Measurements from ENCODE around the gene SMIM26.
"Not testable (repeated sequence)": the region's sequence is repeated elsewhere in the genome, so short reads cannot be mapped to it uniquely, and the experiment has no call there.

SMIM26 gene, protein sequence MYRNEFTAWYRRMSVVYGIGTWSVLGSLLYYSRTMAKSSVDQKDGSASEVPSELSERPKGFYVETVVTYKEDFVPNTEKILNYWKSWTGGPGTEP

DNA sequence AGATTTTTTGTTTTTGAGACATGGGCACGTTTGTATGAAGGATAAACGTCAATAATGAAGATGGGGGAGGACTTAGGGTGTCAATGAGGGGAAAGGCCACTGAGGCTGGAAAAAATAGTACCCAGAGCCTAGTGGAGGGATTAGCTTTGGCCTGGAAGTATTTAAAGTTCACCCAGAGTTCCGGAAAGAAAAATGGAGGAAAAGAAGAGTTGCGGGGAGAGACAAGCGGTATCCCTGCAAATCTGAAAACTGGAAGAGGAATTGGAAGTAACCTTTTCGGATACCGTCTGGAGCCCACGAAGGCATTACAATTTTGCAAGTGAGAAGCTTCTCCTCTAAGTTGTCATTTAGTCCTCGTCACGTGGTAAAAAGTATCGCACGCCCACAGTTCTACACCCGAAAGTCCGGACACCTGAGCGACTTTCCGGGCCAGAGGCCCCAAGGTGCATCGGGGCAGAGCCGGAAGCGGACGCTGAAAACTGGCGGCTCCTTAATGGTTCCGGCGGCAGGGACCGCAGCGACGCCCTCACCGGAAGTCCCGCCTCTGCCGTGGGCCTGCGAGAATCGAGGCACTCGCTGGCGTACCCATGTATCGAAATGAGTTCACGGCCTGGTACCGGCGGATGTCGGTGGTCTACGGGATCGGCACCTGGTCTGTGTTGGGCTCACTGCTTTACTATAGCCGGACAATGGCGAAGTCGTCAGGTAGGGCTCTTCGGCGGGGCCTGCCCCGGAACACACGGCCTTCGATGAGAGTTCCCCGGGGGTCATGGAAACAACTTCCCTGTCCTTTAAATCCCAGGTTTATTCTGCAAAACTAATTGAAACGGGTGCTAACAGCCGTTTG lies at the start of gene SMIM26:
Gene SMIM26 (plus strand): TSS at position 541 of the 847 bp plus-strand sequence. CDS start 47 bp downstream, at position 588.
- peak; percentile 83 to 88 for DNase-seq

DNA sequence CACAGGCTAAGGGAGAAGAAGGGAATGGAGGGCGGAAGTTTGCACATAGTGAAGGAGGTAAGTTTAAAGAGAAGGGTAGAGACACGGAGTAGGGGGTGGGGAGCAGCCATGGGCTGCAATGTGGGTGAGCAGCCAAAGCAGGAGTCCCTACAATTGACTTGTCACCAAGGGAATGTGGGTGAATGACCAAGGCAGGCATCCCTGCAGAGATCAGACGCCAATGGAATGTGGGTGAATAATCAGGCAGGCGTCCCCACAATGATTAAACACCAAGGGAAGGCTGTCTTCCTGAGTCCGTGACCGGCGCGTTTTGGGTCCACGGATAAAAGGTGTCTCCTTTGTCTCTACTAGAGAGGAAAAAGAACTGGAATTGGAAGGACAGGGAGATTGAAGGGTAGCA lies 45.2 kb upstream of the SMIM26 start:
- not testable (repeated sequence) for DNase-seq

DNA sequence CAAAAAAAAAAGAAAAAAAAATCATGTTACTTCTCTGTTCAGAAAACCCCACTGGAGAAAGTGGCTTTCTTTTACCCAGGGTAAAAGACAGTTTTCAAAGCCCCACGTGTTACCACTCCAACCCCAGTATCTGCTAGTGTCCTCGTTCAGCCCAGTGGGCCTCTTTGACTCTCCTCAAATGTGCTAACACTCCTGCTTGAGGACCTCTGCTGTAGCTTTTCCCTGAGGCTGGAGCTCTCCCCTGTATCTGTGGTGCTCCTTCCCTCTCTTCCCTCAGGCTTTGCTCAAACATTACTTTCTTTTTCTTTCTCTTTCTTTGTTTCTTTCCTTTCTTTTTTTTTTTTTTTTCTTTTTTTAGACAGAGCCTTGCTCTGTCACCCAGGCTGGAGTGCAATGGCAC lies 44.2 kb upstream of the SMIM26 start:
- DNase-seq = no peak

DNA sequence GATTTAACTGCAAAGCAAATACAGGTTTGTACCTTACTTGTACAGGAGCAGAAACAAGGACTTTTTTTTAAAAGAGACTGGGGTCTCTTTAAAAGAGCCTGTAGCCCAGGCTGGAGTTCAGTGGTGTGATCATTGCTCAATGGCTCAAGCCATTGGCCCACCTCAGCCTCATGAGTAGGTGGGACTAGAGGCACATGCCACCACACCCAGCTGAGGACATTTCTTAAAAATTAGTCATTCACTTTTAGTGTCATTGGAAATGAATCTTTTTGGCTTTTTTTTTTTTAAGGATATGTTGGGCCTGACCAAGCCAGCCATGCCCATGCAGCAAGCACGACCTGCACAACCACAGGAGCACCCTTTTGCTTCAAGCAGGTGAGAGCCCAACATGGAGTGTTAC lies 42.6 kb upstream of the SMIM26 start:
- no peak for DNase-seq

DNA sequence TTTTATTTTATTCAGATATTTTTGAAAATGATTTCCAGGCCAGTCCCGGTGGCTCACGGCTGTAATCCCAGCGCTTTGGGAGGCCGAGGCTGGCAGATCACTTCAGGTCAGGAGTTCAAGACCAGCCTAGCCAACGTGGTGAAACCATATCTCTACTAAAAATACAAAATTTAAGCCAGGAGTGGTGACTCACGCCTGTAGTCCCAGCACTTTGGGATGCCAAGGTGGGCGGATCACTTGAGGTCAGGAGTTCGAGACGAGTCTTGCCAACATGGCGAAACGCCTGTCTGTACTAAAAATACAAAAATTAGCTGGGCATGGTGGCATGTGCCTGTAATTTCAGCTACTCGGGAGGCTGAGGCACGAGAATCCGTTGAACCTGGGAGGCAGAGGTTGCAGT lies 40.5 kb upstream of the SMIM26 start:
- not testable (repeated sequence) for DNase-seq

DNA sequence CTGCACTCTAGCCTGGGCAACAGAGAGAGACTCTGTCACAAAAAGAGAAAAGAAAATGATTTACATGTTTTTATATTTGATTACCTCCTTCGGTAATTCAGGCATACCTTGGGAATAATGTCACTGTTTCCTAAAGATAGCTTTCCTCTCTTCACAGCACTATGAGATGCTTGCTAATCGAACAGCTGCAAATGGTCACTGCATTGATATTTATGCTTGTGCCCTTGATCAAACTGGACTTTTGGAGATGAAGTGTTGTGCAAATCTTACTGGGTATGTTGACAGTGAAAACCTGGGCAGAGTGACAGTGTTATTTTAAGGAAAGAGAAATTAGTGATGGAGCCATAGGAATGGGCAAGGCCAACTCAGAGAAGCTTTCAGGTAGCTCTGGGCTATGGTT lies 39.9 kb upstream of the SMIM26 start:
- DNase-seq = no peak

DNA sequence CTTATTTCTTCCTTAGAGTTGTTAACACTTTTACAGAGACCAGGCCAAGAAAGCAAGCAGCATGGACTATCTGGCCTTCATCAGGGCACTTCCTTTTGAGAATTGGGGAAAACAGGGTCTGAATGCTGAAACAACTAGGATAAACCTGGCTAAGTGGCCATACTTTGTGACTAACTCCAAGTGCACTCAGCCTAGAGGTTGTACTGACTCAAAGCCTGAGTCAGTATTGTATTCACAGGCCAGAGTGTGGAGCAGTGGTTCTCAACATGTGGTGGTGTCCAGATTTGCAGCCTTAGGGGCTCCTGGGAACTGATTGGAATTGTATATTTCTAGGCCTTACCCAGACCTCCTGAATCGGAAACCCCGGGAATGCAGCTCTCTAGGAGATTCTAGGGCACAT lies 39.4 kb upstream of the SMIM26 start:
- no peak for DNase-seq

DNA sequence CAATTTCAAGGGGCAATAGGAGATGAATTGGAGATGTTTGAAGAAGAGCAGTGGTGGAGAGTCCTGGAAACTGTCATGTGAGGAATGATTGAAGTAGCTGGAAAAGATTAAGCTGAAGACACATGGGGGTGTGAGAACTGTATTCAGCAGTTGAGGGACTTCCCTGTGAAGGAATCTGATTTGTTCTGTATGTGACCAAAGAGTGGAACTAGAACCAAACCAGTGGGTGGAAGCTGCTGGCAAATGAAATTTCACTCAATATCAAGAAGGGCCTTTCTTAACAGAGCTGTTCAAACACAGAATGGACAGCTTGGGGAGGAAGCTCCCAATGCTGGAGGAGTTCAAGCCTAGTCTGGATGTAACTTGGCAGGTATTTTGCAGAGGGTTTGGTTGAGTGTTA lies 38.2 kb upstream of the SMIM26 start:
- DNase-seq = no peak

DNA sequence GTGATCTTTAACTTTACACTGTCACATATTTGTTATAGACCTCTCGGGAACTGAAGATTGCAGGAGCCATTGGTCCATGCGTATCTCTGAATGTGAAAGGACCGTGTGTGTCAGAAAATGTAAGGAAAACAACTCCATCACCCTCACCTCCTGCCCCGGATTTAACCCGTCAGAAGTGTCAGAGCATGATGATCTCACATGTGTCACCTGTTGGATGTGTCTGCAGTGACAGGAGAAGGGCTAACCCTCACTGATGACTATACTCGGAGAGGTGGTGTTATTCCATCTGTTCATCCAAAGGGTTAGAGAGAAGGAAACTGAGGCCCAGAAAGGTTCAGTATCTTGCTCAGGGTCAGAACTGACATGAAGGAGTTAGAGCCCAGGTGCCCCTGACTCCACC lies 34.6 kb upstream of the SMIM26 start:
- no peak for DNase-seq

DNA sequence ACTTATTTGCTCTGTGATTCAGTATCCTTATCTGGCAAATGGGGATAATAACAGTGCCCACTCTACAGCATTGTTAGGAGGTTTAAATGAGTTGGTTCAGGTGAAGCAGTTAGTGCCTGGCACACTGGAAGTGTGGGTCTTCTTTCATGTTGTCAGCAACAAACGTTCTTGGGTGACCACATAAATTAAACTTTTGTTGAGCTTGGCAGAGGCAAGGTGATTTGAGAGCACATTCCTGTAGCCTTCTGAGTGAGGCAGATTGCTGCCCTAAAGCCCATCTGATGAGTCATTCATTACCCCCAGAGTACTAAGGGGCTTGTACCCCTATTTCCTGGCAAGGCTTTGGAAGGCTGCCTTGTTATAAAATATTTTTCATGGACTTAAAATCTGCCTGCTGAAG lies 33.7 kb upstream of the SMIM26 start:
- DNase-seq = no peak

DNA sequence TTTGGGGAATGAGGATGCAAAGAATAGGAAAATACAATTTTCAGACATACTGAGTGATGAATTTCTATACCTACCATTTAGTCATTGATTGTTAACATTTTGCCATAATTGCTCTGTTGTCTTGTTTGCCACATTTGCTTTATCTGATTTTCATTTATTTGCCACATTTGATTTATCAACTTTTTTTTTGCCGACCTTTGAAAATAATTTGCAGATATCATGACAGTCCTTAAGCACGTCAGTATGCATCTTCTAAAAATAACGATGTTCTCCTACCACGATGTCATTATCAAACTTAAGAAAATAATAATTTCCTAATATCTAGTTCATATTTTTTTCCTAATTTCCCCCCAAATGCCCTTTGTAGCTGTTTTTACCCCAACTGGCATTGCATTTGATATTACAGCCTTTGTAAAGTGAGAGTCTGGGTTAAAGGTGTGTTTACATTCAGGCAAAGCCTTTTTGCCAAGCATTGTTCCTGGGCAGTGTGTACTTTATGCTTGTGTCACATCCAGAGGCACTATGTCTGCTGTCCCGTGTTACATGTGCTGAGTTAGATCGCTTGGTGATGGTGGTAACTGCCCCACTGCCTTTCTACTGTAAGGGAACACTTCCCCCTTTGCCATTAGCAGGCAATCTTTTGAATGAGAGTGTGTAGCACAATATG lies 33.1 kb upstream of the SMIM26 start:
- DNase-seq = no peak

DNA sequence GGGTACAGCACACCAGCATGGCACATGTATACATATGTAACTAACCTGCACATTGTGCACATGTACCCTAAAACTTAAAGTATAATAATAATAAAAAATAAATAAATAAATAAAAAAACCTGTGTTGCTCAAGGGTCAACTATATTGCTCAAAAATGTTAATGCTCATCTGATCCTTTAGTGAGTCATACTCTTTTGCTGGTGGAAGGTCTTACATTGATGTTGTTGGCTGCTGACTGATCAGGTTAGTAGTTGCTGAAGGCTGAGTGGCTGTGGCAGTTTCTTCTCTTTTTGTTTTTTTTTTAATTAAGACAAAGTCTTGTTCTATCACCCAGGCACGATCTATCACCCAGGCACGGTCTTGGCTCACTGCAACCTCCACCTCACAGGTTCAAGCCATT lies 29.6 kb upstream of the SMIM26 start:
- DNase-seq = no peak

DNA sequence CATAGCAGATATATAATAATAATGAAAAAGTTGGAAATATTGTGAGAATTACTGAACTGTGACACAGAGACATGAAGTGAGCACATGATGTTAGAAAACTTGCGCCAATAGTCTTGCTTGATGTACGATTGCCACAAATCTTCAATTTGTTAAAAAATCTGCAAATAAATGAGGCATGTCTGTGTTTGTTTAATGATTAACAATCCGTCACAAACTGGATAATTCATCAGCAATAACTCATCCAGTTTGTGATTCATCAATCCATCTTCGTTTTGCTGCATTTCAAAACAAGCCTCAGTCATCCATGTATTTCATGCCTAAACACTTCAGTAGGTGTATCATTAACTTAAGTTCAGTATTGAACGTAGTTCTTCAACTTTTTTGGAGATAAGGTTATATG lies 25.5 kb upstream of the SMIM26 start:
- no peak for DNase-seq

DNA sequence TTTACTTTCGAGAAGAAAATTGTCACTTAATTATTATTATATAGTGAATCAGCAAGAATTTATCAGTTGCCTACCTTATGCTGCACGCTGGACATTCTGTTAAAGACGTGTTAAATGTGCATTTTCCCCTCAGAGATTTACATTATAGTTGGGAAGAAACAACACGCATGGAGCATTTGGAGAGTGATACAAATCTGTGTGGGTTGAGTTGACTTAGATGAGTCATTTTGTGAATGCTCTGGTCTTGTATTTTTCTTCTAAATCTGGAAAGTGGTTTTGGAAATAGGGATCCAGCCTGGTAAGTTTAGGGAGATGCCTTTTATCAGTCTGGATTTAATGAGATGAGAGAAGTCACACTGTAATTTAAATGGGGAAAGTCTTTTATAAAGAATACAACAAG lies 24.0 kb upstream of the SMIM26 start:
- DNase-seq = peak in 1 of 2 donors; percentile 14

DNA sequence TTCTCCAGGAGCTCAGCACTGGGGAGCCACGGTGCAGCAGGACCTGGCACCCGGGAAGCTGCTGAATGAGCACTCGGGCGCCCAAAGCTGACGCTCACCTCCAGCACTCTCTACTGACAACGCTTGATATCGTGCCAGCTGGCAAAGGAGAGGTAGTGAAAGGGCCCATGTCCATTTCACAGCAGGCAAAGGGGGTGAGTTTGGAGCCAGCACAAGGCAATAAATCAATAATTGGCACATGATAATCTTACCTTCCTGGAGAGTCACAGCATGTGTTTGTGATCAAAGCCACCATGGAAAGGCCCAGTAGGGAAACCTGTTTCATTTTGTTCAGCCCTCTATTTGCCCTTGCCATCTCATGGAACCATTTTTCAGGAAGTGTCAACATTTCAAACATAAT lies 23.3 kb upstream of the SMIM26 start:
- no peak for DNase-seq

DNA sequence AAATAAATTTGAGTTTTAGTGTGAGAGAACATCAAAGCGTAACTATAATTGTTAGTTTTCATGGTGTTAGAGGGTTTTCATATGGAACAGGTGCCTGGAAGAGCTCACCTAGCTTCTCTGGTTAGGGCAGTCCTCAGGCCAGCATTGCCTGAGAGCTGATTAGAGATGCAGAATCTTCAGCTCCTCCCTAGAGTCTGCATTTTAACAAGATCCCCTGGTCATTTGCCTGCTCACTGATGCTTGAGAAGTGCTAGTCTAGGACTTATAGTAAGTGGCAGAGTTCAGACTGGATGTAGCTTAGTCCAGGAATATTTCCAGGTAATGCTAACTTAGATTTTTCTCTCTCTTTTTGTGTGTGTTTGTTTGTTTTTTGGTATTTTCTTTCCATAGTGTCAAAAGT lies 21.7 kb upstream of the SMIM26 start:
- no peak for DNase-seq

DNA sequence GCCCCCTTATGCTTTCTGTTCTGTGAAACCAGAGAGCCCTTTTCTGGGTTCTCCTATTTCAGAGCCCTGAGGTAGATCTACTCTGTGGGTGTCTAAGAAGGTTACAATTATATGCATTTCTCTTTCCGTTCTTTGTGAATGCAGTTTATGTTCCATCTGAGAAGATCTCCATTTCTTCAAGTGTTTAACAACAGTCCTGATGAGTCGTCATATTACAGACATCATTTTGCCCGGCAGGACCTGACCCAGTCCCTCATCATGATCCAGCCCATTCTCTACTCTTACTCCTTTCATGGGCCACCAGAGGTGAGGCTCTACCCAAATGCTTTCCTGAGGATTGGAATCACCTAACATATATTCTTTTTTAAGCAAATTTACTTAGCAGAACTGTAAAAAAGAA lies 18.8 kb upstream of the SMIM26 start:
- no peak for DNase-seq

DNA sequence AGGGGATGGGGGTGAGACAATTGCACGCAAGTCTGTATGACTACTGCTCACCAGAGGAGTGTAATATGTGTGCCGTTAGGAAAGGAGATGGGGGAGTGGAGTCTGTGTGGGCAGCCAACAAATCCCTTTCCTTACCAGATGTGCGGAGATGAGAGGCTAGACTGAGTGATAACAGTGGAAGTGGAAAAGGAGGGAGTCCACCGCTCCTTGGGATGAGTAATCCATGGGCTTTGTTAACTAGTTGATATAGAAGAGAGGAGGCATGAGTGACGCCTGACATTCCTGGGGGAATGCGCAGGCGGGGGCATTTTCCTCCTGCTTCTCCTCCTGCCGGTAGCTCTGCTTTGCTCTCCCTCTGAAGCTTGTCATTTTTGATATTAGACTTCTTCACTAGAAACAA lies 13.5 kb upstream of the SMIM26 start:
- DNase-seq = no peak

DNA sequence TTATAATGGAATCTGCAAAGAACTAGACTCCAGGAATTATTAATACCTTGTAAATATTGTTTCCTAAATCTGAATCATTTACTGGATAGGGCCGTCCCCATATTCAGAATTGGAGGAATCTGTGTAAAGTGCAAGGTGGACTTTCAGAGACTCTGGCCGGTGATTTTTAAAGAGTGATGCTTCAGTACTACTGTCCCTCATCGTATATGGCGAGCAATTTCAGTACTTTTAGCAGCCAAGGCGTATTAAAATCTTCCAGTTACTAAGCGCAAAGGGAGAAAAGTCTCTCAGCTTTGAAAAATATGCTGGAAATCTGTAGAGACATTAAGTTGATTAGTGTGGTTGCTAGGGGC lies 483 bp downstream of the SMIM26 start:
- DNase-seq = no peak

DNA sequence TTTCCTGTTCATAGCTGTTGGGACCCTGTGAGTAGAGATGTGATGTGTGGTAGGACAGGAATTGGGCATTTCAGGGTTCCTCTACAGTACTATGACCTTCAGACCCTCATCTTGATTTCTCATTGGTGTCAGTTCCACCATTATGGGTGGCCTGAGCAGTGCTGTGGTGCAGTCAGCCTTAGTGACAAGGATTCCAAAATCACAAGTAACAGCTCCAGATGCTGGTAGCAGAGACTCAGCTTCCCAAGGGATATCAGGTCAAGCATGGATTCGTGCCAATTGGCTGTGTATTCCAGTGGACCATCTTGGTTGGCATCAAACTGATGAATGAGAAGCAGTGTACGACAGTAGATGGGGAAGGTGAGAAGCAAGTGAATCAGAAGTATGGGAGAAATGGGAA lies 3.8 kb downstream of the SMIM26 start:
- no peak for DNase-seq

DNA sequence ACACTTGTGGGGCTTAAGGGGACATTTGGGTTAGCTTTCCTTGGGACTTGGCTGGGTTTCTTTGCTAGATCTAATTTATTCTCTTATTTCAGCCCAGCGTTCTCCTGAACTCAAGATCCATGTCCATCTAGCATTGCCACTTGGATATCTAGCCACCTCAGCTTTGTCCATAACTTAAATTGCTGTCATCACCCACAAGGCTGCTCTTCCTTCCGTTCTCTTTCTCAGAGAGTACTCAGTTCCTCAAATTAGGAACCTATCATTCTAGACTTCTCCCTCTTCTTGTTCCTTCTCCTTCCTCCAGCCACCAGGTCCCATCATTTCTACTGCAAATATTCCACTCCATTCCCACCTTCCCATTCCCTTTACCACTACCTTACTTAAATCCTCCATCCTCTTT lies 4.3 kb downstream of the SMIM26 start:
- no peak for DNase-seq

DNA sequence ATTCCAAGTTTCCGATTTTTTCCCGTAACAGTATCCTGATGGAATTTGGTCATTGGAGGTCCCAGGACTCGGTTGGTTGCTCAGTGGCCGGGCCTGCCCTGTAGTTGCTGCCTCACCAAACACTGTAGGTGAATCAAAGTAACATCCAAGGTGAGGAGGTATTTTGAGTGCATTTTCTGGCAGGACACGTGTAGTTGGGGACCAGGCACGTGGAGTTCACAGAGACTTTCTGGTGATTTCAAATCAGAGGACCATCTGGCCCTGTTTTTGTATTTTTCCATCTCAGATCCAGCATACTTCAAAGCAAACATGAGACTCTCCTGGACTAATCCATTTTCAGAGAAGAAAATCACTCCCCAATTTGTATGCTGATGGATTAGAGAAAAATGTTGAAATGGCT lies 10.7 kb downstream of the SMIM26 start:
- DNase-seq = no peak

DNA sequence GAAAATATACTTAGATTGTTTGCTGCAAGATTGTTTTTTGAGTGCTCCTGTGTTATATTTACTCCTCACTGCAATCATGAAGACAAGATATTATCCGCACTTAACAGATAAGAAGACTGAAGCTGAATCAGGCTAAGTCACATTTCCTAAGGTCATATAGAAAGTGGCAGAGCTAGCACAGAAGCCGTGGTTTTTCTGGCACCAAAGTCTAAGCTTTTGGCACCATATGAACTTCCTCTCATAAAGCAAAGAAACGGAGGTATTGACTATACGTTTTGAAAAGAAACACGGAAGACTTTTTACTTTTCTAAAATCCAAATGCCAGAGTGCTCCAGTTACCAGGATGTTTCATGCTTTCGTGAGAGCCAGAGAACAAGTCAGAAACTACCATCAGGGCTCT lies 11.3 kb downstream of the SMIM26 start:
- no peak for DNase-seq

DNA sequence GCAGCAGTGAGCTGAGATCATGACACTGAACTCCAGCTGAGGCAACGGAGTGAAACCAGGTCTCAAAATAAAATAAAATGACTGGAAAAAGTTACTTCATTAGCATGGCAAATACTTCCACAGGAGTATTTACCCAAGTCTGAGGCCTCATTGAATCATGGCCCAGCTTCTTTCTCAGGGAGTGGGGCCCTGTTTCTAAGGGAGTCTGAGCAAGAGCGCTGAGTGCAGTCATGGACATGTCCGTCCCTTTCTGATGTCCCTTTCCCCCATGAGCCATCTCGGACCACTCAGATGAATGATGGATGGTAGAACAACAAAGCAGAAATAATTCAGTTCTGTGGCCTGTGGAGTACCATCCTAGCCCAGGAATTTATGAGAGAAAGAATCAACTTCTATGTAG lies 12.8 kb downstream of the SMIM26 start:
- DNase-seq = no peak

DNA sequence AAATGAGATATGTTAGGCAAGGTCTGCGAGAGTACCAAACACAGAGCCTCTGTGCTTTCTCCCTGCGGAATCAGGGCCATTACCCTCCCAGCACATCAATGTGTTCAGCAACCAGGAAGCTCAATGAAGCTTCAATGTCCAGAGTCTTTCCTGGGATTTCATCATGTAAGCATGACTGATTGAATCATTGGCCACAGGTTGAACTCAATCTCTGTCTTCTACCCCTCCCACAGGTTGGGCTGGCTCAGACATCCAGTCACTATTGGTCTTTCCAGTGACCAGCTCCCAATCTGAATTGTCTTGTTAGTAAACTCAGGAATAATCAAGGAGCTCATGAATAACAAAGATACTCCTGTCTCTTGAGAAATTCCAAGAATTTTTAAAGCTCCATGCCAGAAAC lies 17.9 kb downstream of the SMIM26 start:
- DNase-seq = no peak

Measured in hippocampal formation (tissue), 2 donors.